Transverse colon (tissue), 4 donors: ENCODE measurements around the gene SLC6A13. TPM values are rescaled to one million over a fixed set of nuclear protein-coding genes. Genes with fewer than 3 reads are reported as not detected.

Source experiments
- DNase-seq: peaks from one replicate; pipeline ENCODE4 v3.0.0-alpha.2; 2019
- H3K27ac ChIP-seq, 4 donors: fragments of 200-600 bp; sonication (generic); 2 replicates each; pipeline ENCODE4 v1.5.1; 2016 to 2018; ENCODE audit warnings: inconsistent platforms in 4 of 4
- H3K27me3 ChIP-seq: fragments of 200-600 bp; sonication (generic); 2 replicates; pipeline ENCODE4 v1.5.1; 2017; ENCODE audit warnings: inconsistent platforms
- H3K36me3 ChIP-seq, 4 donors: fragments of 200-600 bp; sonication (generic); 2 replicates each; pipeline ENCODE4 v1.5.1; 2017 to 2019; ENCODE audit warnings: inconsistent platforms in 4 of 4
- H3K4me1 ChIP-seq, 4 donors: fragments of 200-600 bp; sonication (generic); 2 replicates each; pipeline ENCODE4 v1.5.1; 2017 to 2020; ENCODE audit warnings: inconsistent platforms in 4 of 4
- H3K4me3 ChIP-seq, 4 donors: fragments of 200-600 bp; sonication (generic); 1 replicate in 1 of 4; 2 replicates in 3 of 4; pipeline versions ENCODE4 v1.5.1 to v1.6.1; 2017 to 2019; ENCODE audit warnings: inconsistent platforms in 4 of 4
- H3K9me3 ChIP-seq, 2 donors: fragments of 200-600 bp; sonication (generic); 2 replicates each; pipeline ENCODE4 v1.5.1; 2017 to 2019; ENCODE audit warnings: inconsistent platforms in 2 of 2
- EP300 ChIP-seq: sonication (generic); formaldehyde crosslinking; IDR thresholded peaks from one replicate; pipeline ENCODE4 v1.6.1; 2017; ENCODE audit warnings: antibody characterized with exemption, low read depth
- POLR2A ChIP-seq: fragments of 450-650 bp; IDR thresholded peaks from one replicate; pipeline ENCODE4 v1.6.1; 2016; ENCODE audit warnings: antibody characterized with exemption, mild to moderate bottlenecking, moderate library complexity
- POLR2AphosphoS5 ChIP-seq, 3 donors: sonication (generic); formaldehyde crosslinking; IDR thresholded peaks; one replicate each; pipeline ENCODE4 v1.6.1; 2016; ENCODE audit warnings: antibody characterized with exemption in 3 of 3
- WGBS, 2 donors: methylation state at CpG; one replicate each; pipeline ENCODE4 v1.1.5; 2018; ENCODE audit warnings: low coverage in 1 of 2; 5-methylcytosine and 5-hydroxymethylcytosine counted together
- in situ Hi-C, 4 donors: fragments of 200-750 bp; cut with MboI; loops; one replicate each; pipeline versions ENCODE4 v1.15.0 to v1.15.1; 2017; ENCODE audit warnings: low sequenced_read_pairs in 3 of 4, low pct_ligation_motif_present in 1 of 4, low pct_unique_long_range_greater_than_20kb in 1 of 4
- intact Hi-C: fragments of 100-400 bp; cut with DNase I; formaldehyde crosslinking; loops from one replicate; pipeline ENCODE4 v1.15.1; 2023; ENCODE audit warnings: low total_unique reads
- total RNA-seq, 4 donors: library from RNA; depleted of rRNA; stranded (reverse); fragments of >200 nt; gene quantifications; one replicate each; pipeline ENCODE4 v1.1.0, GENCODE V29; 2016
- TF ChIP-seq, protein P1 (sequence below), 5 experiments: fragments of 200-600 bp in 3 of 5; fragments of 450-650 bp in 2 of 5; sonication (generic) in 3 of 5; IDR thresholded peaks; 1 replicate in 2 of 5; 2 replicates in 3 of 5; pipeline ENCODE4 v1.5.1; 2016 to 2017; ENCODE audit warnings: antibody characterized with exemption in 5 of 5, inconsistent platforms in 3 of 5, mild to moderate bottlenecking in 2 of 5, moderate library complexity in 1 of 5

SLC6A13 gene
- total RNA-seq, 4 donors from 2014 or later: not detected

DNA sequence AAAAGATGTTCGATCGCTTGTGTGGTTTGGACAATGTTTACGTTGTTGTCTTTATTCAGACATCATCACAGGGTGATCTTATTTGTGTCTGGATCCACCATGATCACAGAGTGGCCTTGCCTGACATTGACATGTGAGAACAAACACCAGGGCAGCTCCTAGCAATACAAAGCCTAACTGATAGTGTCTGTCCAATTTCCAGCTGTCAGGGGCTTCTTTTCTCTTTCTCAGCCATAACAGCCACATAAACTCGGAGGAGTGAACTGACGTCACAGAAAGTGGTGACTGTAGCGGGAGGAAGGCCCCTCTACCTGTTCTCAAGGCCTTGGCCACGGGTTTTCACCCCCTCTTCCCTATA is 5.8 kb upstream of the SLC6A13 start:
- no peaks in the 10 kb centered on the region for H3K4me1 ChIP-seq
- DNase-seq: no peak
- no peaks in the 10 kb centered on the region for H3K9me3 ChIP-seq
- intact Hi-C loops: no loop called here
- no peaks in the 10 kb centered on the region for H3K36me3 ChIP-seq
- no peak overlapping the region for H3K4me3 ChIP-seq
- no peak overlapping the region for H3K27ac ChIP-seq
- TF ChIP-seq EP300 (no peak), POLR2AphosphoS5 (IDR thresholded peaks at IDR 0.05) (no peak), POLR2A (no peak)
- TF ChIP-seq, protein P1, sequence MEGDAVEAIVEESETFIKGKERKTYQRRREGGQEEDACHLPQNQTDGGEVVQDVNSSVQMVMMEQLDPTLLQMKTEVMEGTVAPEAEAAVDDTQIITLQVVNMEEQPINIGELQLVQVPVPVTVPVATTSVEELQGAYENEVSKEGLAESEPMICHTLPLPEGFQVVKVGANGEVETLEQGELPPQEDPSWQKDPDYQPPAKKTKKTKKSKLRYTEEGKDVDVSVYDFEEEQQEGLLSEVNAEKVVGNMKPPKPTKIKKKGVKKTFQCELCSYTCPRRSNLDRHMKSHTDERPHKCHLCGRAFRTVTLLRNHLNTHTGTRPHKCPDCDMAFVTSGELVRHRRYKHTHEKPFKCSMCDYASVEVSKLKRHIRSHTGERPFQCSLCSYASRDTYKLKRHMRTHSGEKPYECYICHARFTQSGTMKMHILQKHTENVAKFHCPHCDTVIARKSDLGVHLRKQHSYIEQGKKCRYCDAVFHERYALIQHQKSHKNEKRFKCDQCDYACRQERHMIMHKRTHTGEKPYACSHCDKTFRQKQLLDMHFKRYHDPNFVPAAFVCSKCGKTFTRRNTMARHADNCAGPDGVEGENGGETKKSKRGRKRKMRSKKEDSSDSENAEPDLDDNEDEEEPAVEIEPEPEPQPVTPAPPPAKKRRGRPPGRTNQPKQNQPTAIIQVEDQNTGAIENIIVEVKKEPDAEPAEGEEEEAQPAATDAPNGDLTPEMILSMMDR (IDR thresholded peaks at IDR 0.05): no peak
- 61 to 80% methylated on average over 1 to 7 of the region's 7 CpGs for whole genome bisulfite sequencing, 2 donors
- H3K27me3 ChIP-seq: peaks cover 40% of the 10 kb centered on the region
- in situ Hi-C loops: no loop called here

DNA sequence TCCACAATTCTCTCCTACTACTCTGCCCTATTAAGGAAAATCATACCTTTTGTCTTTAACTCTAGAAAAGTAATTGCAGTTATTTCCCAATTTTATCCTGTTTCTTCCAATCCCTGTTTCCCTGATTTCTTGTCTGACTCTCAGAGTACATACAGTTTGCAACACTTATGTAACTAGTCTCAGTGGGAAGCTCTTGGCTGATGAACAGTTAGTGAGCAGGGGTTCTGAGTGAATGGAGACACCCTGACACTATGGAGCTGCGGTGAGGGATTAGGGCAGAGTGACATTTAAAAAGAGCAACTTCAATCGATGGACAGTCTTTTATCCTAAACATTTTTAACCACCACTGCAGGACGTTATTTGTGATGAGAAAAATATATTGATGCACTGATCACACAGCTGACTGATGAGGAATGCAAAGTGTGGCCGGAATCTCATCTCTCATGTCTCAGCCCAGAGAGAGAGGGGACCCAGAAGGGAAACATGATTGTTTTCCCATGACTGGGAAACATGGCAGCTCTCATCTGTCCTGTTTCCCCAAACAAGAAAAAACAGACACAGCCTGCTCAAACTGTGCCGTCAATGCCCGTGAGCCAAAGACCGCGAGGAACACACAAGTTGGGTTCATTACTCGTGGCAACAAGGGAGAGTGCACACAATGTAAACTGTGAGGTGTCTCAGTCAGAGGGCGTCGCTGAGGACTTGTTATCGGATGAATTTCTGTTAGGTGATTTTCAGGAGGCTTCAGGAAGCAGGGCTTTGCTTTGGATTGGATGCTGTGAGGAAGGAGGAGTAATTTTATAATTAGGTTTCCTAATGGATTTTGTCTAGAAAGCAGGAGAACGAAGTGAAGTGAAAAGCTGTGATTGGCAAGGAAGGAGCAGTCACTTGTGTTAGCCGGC is 5.2 kb upstream of the SLC6A13 start:
- H3K27ac ChIP-seq: no peak overlapping the region
- no peaks in the 10 kb centered on the region for H3K36me3 ChIP-seq
- H3K9me3 ChIP-seq: no peaks in the 10 kb centered on the region
- intact Hi-C loops (no loop called here), in situ Hi-C loops (no loop called here)
- peaks cover 47% of the 10 kb centered on the region for H3K27me3 ChIP-seq
- no peaks in the 10 kb centered on the region for H3K4me1 ChIP-seq
- DNase-seq: no peak
- WGBS, 2 donors: 60% methylated on average over 2 to 14 of the region's 14 CpGs
- TF ChIP-seq POLR2AphosphoS5 (IDR thresholded peaks at IDR 0.05) (no peak), EP300 (no peak), POLR2A (no peak)
- TF ChIP-seq, protein P1 (IDR thresholded peaks at IDR 0.05): no peak
- no peak overlapping the region for H3K4me3 ChIP-seq

DNA sequence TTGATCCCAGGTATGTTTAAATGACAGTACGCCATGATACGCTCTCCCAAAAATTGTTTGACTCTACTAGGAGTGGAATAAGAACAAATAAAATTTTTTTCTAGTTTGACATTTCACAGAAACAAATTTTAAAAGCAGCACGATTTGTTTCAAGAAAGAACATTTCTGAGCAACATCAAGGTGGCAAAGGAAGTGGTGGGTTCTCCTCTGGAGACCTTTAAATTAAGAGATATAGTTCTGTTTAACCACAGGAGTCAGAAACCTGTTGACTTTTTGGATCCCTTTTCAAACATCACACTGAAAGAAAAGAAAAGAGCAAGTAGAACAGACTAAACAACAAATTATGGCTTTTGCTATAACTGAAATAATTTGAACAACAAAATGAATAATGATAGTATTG is 2.5 kb upstream of the SLC6A13 start:
- intact Hi-C loops (no loop called here), in situ Hi-C loops (no loop called here)
- Histone ChIP-seq H3K9me3 (no peaks in the 10 kb centered on the region), H3K36me3 (no peaks in the 10 kb centered on the region), H3K27ac (no peak overlapping the region), H3K4me1 (no peaks in the 10 kb centered on the region), H3K27me3 (peaks cover 65% of the 10 kb centered on the region), H3K4me3 (no peak overlapping the region)
- WGBS, 2 donors: 46% methylated on average over 3 of the region's 3 CpGs
- TF ChIP-seq POLR2AphosphoS5 (IDR thresholded peaks at IDR 0.05): no peak
- TF ChIP-seq POLR2A: no peak
- no peak for TF ChIP-seq EP300
- TF ChIP-seq, protein P1 (IDR thresholded peaks at IDR 0.05): no peak
- DNase-seq: no peak

DNA sequence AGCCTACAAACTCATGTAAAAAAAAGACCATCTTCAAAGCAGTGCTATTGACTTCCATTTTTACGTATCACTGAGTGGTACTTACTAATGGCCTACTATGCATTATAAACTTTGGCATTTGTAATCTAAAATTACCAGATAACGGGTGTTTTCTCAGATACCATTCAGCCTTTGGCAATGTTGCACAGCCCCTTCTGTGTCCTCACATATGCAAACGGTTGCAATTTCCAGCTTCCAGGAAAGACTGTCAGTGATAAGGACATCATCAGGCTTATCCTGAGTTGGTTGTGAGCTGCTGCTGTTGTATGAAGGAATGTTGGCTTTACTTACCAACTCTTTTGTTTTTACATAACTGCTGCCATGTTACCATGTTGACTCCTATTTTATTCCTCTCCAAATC is 1.6 kb upstream of the SLC6A13 start:
- TF ChIP-seq, protein P1 (IDR thresholded peaks at IDR 0.05): no peak
- TF ChIP-seq POLR2A: no peak
- TF ChIP-seq EP300: no peak
- TF ChIP-seq POLR2AphosphoS5 (IDR thresholded peaks at IDR 0.05): no peak
- DNase-seq: no peak
- Histone ChIP-seq H3K4me3 (no peak overlapping the region), H3K9me3 (no peaks in the 10 kb centered on the region), H3K27me3 (peaks cover 70% of the 10 kb centered on the region), H3K36me3 (no peaks in the 10 kb centered on the region), H3K27ac (no peak overlapping the region), H3K4me1 (no peaks in the 10 kb centered on the region)
- intact Hi-C loops: no loop called here
- WGBS, 2 donors: 73 to 74% methylated on average over 3 of the region's 3 CpGs
- in situ Hi-C loops: no loop called here
